GM12891 (cell line): Measurements from ENCODE around the gene RAP1GAP.
A peak's percentile ranks its signal among the peaks of the same experiment; 100 is the strongest.

Experiments used
- DNase-seq: peaks from one replicate; pipeline ENCODE4 v3.0.0; 2011; ENCODE audit warnings: low spot score; ENCODE audit not compliant: insufficient read length
- FAIRE-seq: peaks from 2 replicates; lab custom pipeline; 2011; peaks lifted over from hg19 to GRCh38; lab: Jason Lieb, UNC
- PAX5 ChIP-seq: IDR thresholded peaks from 2 replicates; pipeline ENCODE4 v1.6.1; 2011; ENCODE audit warnings: low read length, moderate library complexity, mild to moderate bottlenecking; ENCODE audit not compliant: insufficient read depth, severe bottlenecking
- POLR2A ChIP-seq: IDR thresholded peaks from 2 replicates; pipeline ENCODE4 v1.6.1; 2011; ENCODE audit warnings: low read depth, low read length, control low read depth
- POLR2AphosphoS5 ChIP-seq: IDR thresholded peaks from 2 replicates; pipeline ENCODE4 v1.6.1; 2011; ENCODE audit warnings: low read depth, low read length, control low read depth
- POU2F2 ChIP-seq: IDR thresholded peaks from 2 replicates; pipeline ENCODE4 v1.6.1; 2011; ENCODE audit warnings: low read depth, mild to moderate bottlenecking, control low read depth, low read length, moderate library complexity
- SPI1 ChIP-seq: IDR thresholded peaks from 2 replicates; pipeline ENCODE4 v1.6.1; 2011; ENCODE audit warnings: low read depth, low read length, control low read depth
- TAF1 ChIP-seq: IDR thresholded peaks from 2 replicates; pipeline ENCODE4 v1.6.1; 2011; ENCODE audit warnings: low read depth, low read length, control low read depth

Gene RAP1GAP

GRCh38 chr1:21621761-21622436, 47.3 kb downstream of the RAP1GAP start:
- TF ChIP-seq PAX5 (no peak), SPI1 (no peak), POLR2A (no peak), POU2F2 (no peak), TAF1 (no peak), POLR2AphosphoS5 (no peak)

GRCh38 chr1:21621051-21621450, 48.1 kb downstream of the RAP1GAP start:
- FAIRE-seq (no peak), DNase-seq (no peak)
- no peak for TF ChIP-seq TAF1

More at GRCh38 chr1:21621761-21622436, 47.3 kb downstream of the RAP1GAP start:
- DNase-seq (no peak), FAIRE-seq (no peak)

- FAIRE-seq (no peak), DNase-seq (no peak)
- TF ChIP-seq PAX5 (no peak), SPI1 (no peak), POLR2A (no peak), POU2F2 (no peak), POLR2AphosphoS5 (no peak), TAF1 (no peak)
These were observed 48.7 kb downstream of the RAP1GAP start for GRCh38 chr1:21620496-21620895.

GRCh38 chr1:21620011-21620410, 49.1 kb downstream of the RAP1GAP start:
- FAIRE-seq (no peak), DNase-seq (no peak)
- TF ChIP-seq POLR2AphosphoS5 (no peak), POU2F2 (no peak), POLR2A (no peak), SPI1 (no peak), TAF1 (no peak), PAX5 (no peak)

- TF ChIP-seq POLR2AphosphoS5 (no peak), TAF1 (no peak), SPI1 (no peak), POU2F2 (no peak), PAX5 (no peak), POLR2A (no peak)
- FAIRE-seq (no peak), DNase-seq (no peak)
These were observed 49.7 kb downstream of the RAP1GAP start for GRCh38 chr1:21619375-21619947.

- DNase-seq (no peak), FAIRE-seq (no peak)
- TF ChIP-seq PAX5 (no peak), SPI1 (no peak)
These were observed 50.4 kb downstream of the RAP1GAP start for GRCh38 chr1:21618561-21619374.

GRCh38 chr1:21618059-21618458, 51.1 kb downstream of the RAP1GAP start:
- FAIRE-seq = no peak
- DNase-seq = no peak
- TF ChIP-seq PAX5 (no peak), TAF1 (no peak), POU2F2 (no peak)

- TF ChIP-seq POU2F2 (no peak), TAF1 (no peak), POLR2AphosphoS5 (no peak), SPI1 (no peak)
- DNase-seq = no peak
- FAIRE-seq = no peak
These were observed 51.9 kb downstream of the RAP1GAP start for GRCh38 chr1:21617126-21617738.

GRCh38 chr1:21616372-21616771, 52.8 kb downstream of the RAP1GAP start:
- TF ChIP-seq POU2F2 (no peak), SPI1 (peak; percentile 33; the same call in 1 of the 2 replicates)
- no peak for DNase-seq
- FAIRE-seq = no peak

- TF ChIP-seq SPI1 = peak; percentile 73
- TF ChIP-seq POLR2AphosphoS5 = no peak
- FAIRE-seq = no peak
These were observed 54.6 kb downstream of the RAP1GAP start for GRCh38 chr1:21614419-21615115.

More at GRCh38 chr1:21614419-21615115, 54.6 kb downstream of the RAP1GAP start:
- no peak for DNase-seq
